IMR-90 (cell line): Measurements from ENCODE around the gene SLC39A2. TPM values are rescaled to one million over a fixed set of nuclear protein-coding genes. Genes with fewer than 3 reads are reported as not detected.

Experiments used
- ATAC-seq: fragments of 200-7000 bp; cut with Tn5 transposase; 2 replicates; pipeline ENCODE4 v1.9.1; 2020; ENCODE audit warnings: low read depth, mild to moderate bottlenecking, moderate library complexity
- BruUV-seq: library from RNA; stranded (reverse); fragments of 400-500 nt; replicated peaks from 2 replicates; lab custom pipeline; 2021; lab: Mats Ljungman, UMichigan
- CTCF ChIA-PET: fragments of 300-600 bp; formaldehyde crosslinking; extraction: SDS; loops from one replicate; lab custom pipeline; 2021; ENCODE audit warnings: antibody characterized with exemption; lab: Yijun Ruan, JAX
- POLR2A ChIA-PET: fragments of 300-600 bp; sonication (Branson Sonifier 250); formaldehyde crosslinking; loops from one replicate; lab custom pipeline; 2022; ENCODE audit warnings: antibody characterized with exemption; ENCODE audit not compliant: unreplicated experiment; lab: Charles Lee
- DNase-seq: peaks from one replicate; pipeline ENCODE4 v3.0.0; 2013
- H2AFZ ChIP-seq: replicated peaks from 2 replicates; pipeline ENCODE3; 2013; ENCODE audit warnings: low read length, mild to moderate bottlenecking; ENCODE audit not compliant: poor library complexity
- H2AK5ac ChIP-seq: 2 replicates; pipeline ENCODE4 v1.6.1; 2013; ENCODE audit warnings: low read depth, low read length, inconsistent platforms
- H2AK9ac ChIP-seq: replicated peaks from 2 replicates; pipeline ENCODE3; 2013; ENCODE audit warnings: mild to moderate bottlenecking, low read depth, low read length, moderate library complexity; ENCODE audit not compliant: poor library complexity
- H2BK120ac ChIP-seq: 2 replicates; pipeline ENCODE4 v1.6.1; 2013; ENCODE audit warnings: low read depth, low read length, inconsistent platforms
- H2BK15ac ChIP-seq: 3 replicates; pipeline ENCODE4 v1.6.1; 2013; ENCODE audit warnings: low read depth, low read length, inconsistent platforms
- H2BK20ac ChIP-seq: 2 replicates; pipeline ENCODE4 v1.6.1; 2013; ENCODE audit warnings: low read depth, mild to moderate bottlenecking, inconsistent platforms, low read length, moderate library complexity
- H2BK5ac ChIP-seq: 2 replicates; pipeline ENCODE4 v1.6.1; 2013; ENCODE audit warnings: mild to moderate bottlenecking, low read depth, low read length, inconsistent platforms; ENCODE audit not compliant: poor library complexity, severe bottlenecking
- H3K14ac ChIP-seq: replicated peaks from 2 replicates; pipeline ENCODE4 v1.6.1; 2013; ENCODE audit warnings: low read depth, low read length, inconsistent platforms
- H3K18ac ChIP-seq: 2 replicates; pipeline ENCODE4 v1.6.1; 2013; ENCODE audit warnings: low read depth, low read length, control low read depth
- H3K23ac ChIP-seq: 2 replicates; pipeline ENCODE4 v1.6.1; 2013; ENCODE audit warnings: low read depth, low read length, inconsistent platforms
- H3K27ac ChIP-seq: 2 replicates; pipeline ENCODE4 v1.5.1; 2013; ENCODE audit warnings: mild to moderate bottlenecking, control low read depth, low read length; ENCODE audit not compliant: insufficient read depth
- H3K27me3 ChIP-seq: 2 replicates; pipeline ENCODE4 v1.6.1; 2013; ENCODE audit warnings: low read length; ENCODE audit not compliant: control insufficient read depth, insufficient read depth
- H3K36me3 ChIP-seq: 2 replicates; pipeline ENCODE4 v1.6.1; 2013; ENCODE audit warnings: low read length, mixed read lengths; ENCODE audit not compliant: control insufficient read depth, insufficient read depth
- H3K4ac ChIP-seq: 2 replicates; pipeline ENCODE4 v1.6.1; 2013; ENCODE audit warnings: low read depth, low read length, inconsistent platforms
- H3K4me1 ChIP-seq: 2 replicates; pipeline ENCODE4 v1.6.1; 2013; ENCODE audit warnings: low read length, mixed read lengths; ENCODE audit not compliant: control insufficient read depth, insufficient read depth
- H3K4me2 ChIP-seq: 2 replicates; pipeline ENCODE4 v1.6.1; 2013; ENCODE audit warnings: low read depth, mild to moderate bottlenecking, control low read depth, low read length, moderate library complexity
- H3K4me3 ChIP-seq: 2 replicates; pipeline ENCODE4 v1.5.1; 2013; ENCODE audit warnings: low read depth, mild to moderate bottlenecking, control low read depth, low read length, moderate library complexity; ENCODE audit not compliant: insufficient read depth
- H3K56ac ChIP-seq: 2 replicates; pipeline ENCODE4 v1.6.1; 2013; ENCODE audit warnings: low read length, inconsistent platforms; ENCODE audit not compliant: insufficient read depth; ENCODE audit errors: extremely low read depth
- H3K79me1 ChIP-seq, 2 experiments: 2 replicates each; pipeline ENCODE4 v1.6.1; 2013; ENCODE audit warnings: low read length in 2 of 2, inconsistent platforms in 1 of 2, low read depth in 1 of 2
- H3K9ac ChIP-seq: 2 replicates; pipeline ENCODE4 v1.6.1; 2013; ENCODE audit warnings: low read depth, low read length, control low read depth
- H3K9me1 ChIP-seq: 2 replicates; pipeline ENCODE4 v1.6.1; 2013; ENCODE audit warnings: low read length, inconsistent platforms; ENCODE audit not compliant: insufficient read depth
- H3K9me3 ChIP-seq: 2 replicates; pipeline ENCODE4 v1.6.1; 2013; ENCODE audit warnings: low read length; ENCODE audit not compliant: control insufficient read depth, insufficient read depth
- H4K20me1 ChIP-seq: 2 replicates; pipeline ENCODE4 v1.6.1; 2013; ENCODE audit warnings: low read length, inconsistent platforms; ENCODE audit not compliant: insufficient read depth
- H4K5ac ChIP-seq: 2 replicates; pipeline ENCODE4 v1.6.1; 2013; ENCODE audit warnings: mild to moderate bottlenecking, low read depth, low read length, control low read depth
- H4K8ac ChIP-seq, 2 experiments: 2 replicates each; pipeline ENCODE4 v1.6.1; 2013; ENCODE audit warnings: low read depth in 2 of 2, low read length in 2 of 2, control low read depth in 1 of 2, inconsistent platforms in 1 of 2
- H4K91ac ChIP-seq: 2 replicates; pipeline ENCODE4 v1.6.1; 2013; ENCODE audit warnings: low read depth, low read length, inconsistent platforms; ENCODE audit not compliant: insufficient read depth
- BHLHE40 ChIP-seq: fragments of 150-350 bp; IDR thresholded peaks from 2 replicates; pipeline ENCODE4 v1.6.1; 2016; ENCODE audit warnings: mild to moderate bottlenecking, low read depth, low read length
- CTCF ChIP-seq: conservative IDR thresholded peaks from 2 replicates; pipeline ENCODE4 v1.5.1; 2012; ENCODE audit warnings: mild to moderate bottlenecking, low read depth, low read length, improper control_type of control experiment
- ELK1 ChIP-seq: fragments of 150-350 bp; IDR thresholded peaks from 2 replicates; pipeline ENCODE4 v1.6.1; 2016; ENCODE audit warnings: low read depth, mild to moderate bottlenecking, low read length, moderate library complexity, borderline replicate concordance
- MAFK ChIP-seq: IDR thresholded peaks from 2 replicates; pipeline ENCODE4 v1.6.1; 2012; ENCODE audit warnings: low read depth, low read length, improper control_type of control experiment
- MXI1 ChIP-seq: IDR thresholded peaks from 2 replicates; pipeline ENCODE4 v1.6.1; 2012; ENCODE audit warnings: low read depth, mild to moderate bottlenecking, low read length, moderate library complexity, borderline replicate concordance
- NFE2L2 ChIP-seq: fragments of 150-350 bp; IDR thresholded peaks from 2 replicates; pipeline ENCODE4 v1.6.1; 2016; ENCODE audit warnings: low read depth, mild to moderate bottlenecking, low read length
- POLR2A ChIP-seq: IDR thresholded peaks from 2 replicates; pipeline ENCODE4 v1.6.1; 2012; ENCODE audit warnings: mild to moderate bottlenecking, low read depth, low read length
- RCOR1 ChIP-seq: IDR thresholded peaks from 2 replicates; pipeline ENCODE4 v1.6.1; 2012; ENCODE audit warnings: mild to moderate bottlenecking, low read length, improper control_type of control experiment; ENCODE audit not compliant: insufficient replicate concordance
- RFX5 ChIP-seq: IDR thresholded peaks from 2 replicates; pipeline ENCODE4 v1.8.0; 2012; ENCODE audit warnings: low read depth, mild to moderate bottlenecking, low read length, moderate library complexity
- SMC3 ChIP-seq: fragments of 150-350 bp; IDR thresholded peaks from 2 replicates; pipeline ENCODE4 v1.6.1; 2016; ENCODE audit warnings: low read depth, mild to moderate bottlenecking, antibody characterized with exemption, low read length, moderate library complexity
- WGBS, 2 experiments: methylation state at CpG; one replicate each; pipeline versions ENCODE4 v1.1.5 to v1.1.7; 2013; ENCODE audit warnings: missing lambda C conversion rate in 2 of 2; ENCODE audit not compliant: insufficient read length in 1 of 2; ENCODE audit errors: extremely low coverage in 2 of 2; 5-methylcytosine and 5-hydroxymethylcytosine counted together
- dilution Hi-C: fragments of 300-500 bp; cut with HindIII; formaldehyde crosslinking; loops from one replicate; pipeline ENCODE4 v1.14.3; 2018; ENCODE audit warnings: low sequenced_read_pairs; ENCODE audit not compliant: unreplicated experiment
- in situ Hi-C: fragments of 300-500 bp; cut with MboI; formaldehyde crosslinking; loops from 3 replicates; pipeline ENCODE4 v1.14.3; 2019; ENCODE audit warnings: low sequenced_read_pairs, inconsistent platforms, mixed read lengths
- intact Hi-C: fragments of 100-400 bp; cut with micrococcal nuclease; formaldehyde crosslinking; loops from 2 replicates; pipeline ENCODE4 v1.10.0; 2022
- polyA plus RNA-seq, 3 experiments: library from polyadenylated mRNA; depleted of rRNA; stranded (reverse); fragments of >200 nt; gene quantifications; 2 replicates each; pipeline ENCODE4 v1.2.3, GENCODE V29; 2012; ENCODE audit warnings: low replicate concordance in 1 of 3
- total RNA-seq: library from RNA; depleted of rRNA; stranded (reverse); fragments of >200 nt; gene quantifications from 2 replicates; pipeline ENCODE4 v1.2.3, GENCODE V29; 2012

Gene SLC39A2
- total and polyA plus RNA-seq, 2 of the 4 experiments (the other 2 are of a cell fraction): not detected

GRCh38 chr14:21023817-21024584, 24.9 kb downstream of the SLC39A2 start (continued):
- TF ChIP-seq MXI1: no peak

- H3K9me1 ChIP-seq: no peaks in the 10 kb centered on the region
- no peak within 1 kb of the TSS; the same call in 2 of the 3 replicates for H2BK15ac ChIP-seq
- intact Hi-C loops (no loop called here), in situ Hi-C loops (no loop called here), dilution Hi-C loops (no loop called here)
- H3K27me3 ChIP-seq: peaks cover 62% of the 10 kb centered on the region
- H4K91ac ChIP-seq: no peak within 1 kb of the TSS
- H4K8ac ChIP-seq: no peak within 1 kb of the TSS
- no peak within 1 kb of the TSS for H3K27ac ChIP-seq
- no peaks in the 10 kb centered on the region for H3K36me3 ChIP-seq
- H3K23ac ChIP-seq: no peak within 1 kb of the TSS
- no peaks in the 10 kb centered on the region for H3K9me3 ChIP-seq
- peak within 1 kb of the TSS; percentile 87 for H2AFZ ChIP-seq
- H3K14ac ChIP-seq: no peak within 1 kb of the TSS
- peak; percentile 70 for ATAC-seq
- peak within 1 kb of the TSS; percentile 6; the same call in 1 of the 2 replicates for H3K9ac ChIP-seq
- H3K4me1 ChIP-seq: no peaks in the 10 kb centered on the region
- H4K20me1 ChIP-seq: no peaks in the 10 kb centered on the region
- no peak within 1 kb of the TSS for H2BK120ac ChIP-seq
- no peak within 1 kb of the TSS for H2BK20ac ChIP-seq
- H4K5ac ChIP-seq: no peak within 1 kb of the TSS
- TF ChIP-seq BHLHE40 (no peak), ELK1 (no peak), NFE2L2 (no peak), POLR2A (no peak), RCOR1 (no peak), SMC3 (no peak), CTCF (no peak), MAFK (no peak), RFX5 (no peak)
- DNase-seq: no peak
- no TSS peak for BruUV-seq
- no peak within 1 kb of the TSS for H3K4ac ChIP-seq
- CTCF ChIA-PET: interaction anchor here (0.6 kb wide), 1 partner anchor 10 kb away, joined by 3 read pairs; no protein-coding TSS in a partner anchor
- POLR2A ChIA-PET: interaction anchor here (0.6 kb wide), 1 partner anchor 71 kb away, joined by 3 read pairs; no protein-coding TSS in a partner anchor
- no peak within 1 kb of the TSS for H3K18ac ChIP-seq
- no peak within 1 kb of the TSS for H2AK5ac ChIP-seq
- H3K4me3 ChIP-seq: peak within 1 kb of the TSS; percentile 36
- WGBS, 2 experiments: 1% methylated on average over 11 of the region's 72 CpGs; no CpG with 5 or more reads in 1 of the 2 experiments
- no peak within 1 kb of the TSS for H3K56ac ChIP-seq
- no peak within 1 kb of the TSS for H2BK5ac ChIP-seq
- H3K79me1 ChIP-seq: no peaks in the 10 kb centered on the region
- peak within 1 kb of the TSS; percentile 75 for H2AK9ac ChIP-seq
- H3K4me2 ChIP-seq: peak within 1 kb of the TSS; percentile 68
These were observed 25.7 kb downstream of the SLC39A2 start, which contains the start of gene NDRG2 for GRCh38 chr14:21024585-21025370. Gene NDRG2, minus strand, starts transcription at chr14:21025061. Its CDS starts 1,746 bp downstream, at chr14:21023315.
